Activated CD8-positive, alpha-beta memory T cell treated with anti-CD3 and anti-CD28 coated beads, Interleukin-2, amount 50 U/mL, for 1 hour (primary cell): ENCODE measurements around the gene FBXO44.

Source experiments
- DNase-seq: peaks from one replicate; pipeline ENCODE4 v3.0.0-alpha.2; 2020; ENCODE audit errors: extremely low read depth

The FBXO44 gene

DNA sequence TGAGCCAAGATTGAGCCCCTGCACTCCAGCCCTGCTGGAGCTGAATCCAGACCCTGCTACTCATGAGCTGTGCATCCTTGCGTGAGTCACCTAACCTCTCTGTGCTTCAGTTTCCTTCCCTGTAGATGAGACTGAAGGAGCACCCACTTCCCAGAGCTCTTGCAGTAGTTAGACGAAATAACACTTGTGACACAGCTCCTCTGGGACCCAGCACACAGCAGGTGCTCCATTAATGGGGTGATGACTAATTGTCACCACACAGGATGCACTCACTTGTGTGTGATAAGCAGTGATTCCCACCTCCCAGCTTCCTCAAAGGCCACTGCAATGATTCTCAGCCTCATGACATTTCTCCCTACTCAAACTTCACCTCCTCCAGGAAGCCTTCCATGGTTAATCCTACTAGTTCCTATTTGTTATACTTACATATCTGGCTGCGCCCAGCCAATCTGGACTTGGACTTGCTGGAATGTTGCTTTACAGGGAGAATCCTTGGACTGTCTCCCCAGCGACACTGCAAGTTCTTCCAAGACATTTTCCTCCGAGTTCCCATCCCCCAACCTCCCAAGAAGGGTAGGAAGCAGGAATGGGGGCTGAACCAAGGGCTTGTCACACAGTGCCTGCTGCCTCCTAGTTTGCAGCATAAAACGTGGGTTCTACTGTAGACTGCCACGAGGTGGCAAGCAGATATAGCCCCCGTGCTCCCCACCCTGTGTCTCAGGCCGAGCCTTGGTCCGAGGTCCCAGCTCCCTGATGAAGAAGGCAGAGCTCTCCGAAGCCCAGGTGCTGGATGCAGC lies 54.1 kb downstream of the FBXO44 start:
- no peak for DNase-seq

DNA sequence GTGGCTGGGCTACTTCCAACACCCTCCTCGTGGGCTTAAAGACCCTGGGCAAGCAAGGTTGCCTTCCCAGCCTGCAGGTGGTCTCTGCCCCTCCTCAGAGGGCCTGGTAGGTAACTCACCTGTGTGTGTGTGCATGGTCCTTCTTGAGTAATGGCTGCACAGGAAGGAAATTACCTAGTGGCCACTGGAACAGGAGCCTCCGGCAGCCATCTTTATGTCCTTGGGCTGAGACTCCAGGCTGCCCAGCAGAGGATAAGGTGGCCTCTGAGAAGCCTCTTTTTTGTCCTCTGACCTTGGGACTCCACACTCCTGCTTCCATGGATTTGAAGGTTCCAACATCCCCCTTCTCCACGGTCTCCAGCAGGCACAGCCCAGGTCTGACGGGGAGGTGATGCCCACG lies 56.8 kb downstream of the FBXO44 start:
- no peak for DNase-seq

DNA sequence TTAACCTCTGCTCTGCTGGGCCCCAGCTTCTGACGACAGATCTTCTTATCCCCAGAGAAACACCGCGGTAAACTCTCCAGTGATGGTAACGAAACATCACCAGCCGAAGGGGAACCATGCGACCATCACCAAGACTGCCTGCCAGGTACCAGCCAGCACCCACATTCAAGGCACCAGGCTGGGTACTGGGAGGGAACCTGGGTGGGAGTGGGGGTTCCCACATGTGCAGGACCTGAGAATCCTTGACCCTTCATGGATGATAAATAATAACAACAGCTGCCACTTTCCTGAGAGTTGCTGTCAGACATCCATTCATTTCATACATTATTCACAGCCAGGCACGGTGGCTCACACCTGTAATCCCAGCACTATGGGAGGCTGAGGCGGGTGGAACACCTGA lies 57.6 kb downstream of the FBXO44 start:
- DNase-seq = no peak
